ENCODE measurements around the gene S100G. TPM values are rescaled to one million over a fixed set of nuclear protein-coding genes. Genes with fewer than 3 reads are reported as not detected.

The S100G gene
- total RNA-seq, 1 experiment from 2014 or later, result not detected

GRCh38 chrX:16612257-16612897, 37.6 kb upstream of the S100G start:
- Histone ChIP-seq H3K4me3 (ENCODE audit: low read depth in 2 of 2, low read length in 2 of 2) (no peak overlapping the region), H3K36me3 (ENCODE audit: control insufficient read depth, insufficient read depth, low read length) (no peaks in the 10 kb centered on the region), H3K27ac (ENCODE audit: low read length) (no peak overlapping the region), H3K9me3 (ENCODE audit: control insufficient read depth, insufficient read depth, low read depth, low read length) (no peaks in the 10 kb centered on the region), H3K4me1 (ENCODE audit: control insufficient read depth, insufficient read depth, low read length) (no peaks in the 10 kb centered on the region), H3K27me3 (ENCODE audit: control insufficient read depth, insufficient read depth, low read length) (no peaks in the 10 kb centered on the region)
- POLR2A ChIA-PET, result no interaction called here
- intact Hi-C loops (cut with micrococcal nuclease; ENCODE audit: unreplicated experiment), result no loop called here
- ATAC-seq (no peak), DNase-seq (ENCODE audit: low read depth, low spot score) (no peak)
- no TSS peak for BruUV-seq (replicated peaks)
- CTCF ChIA-PET, result no interaction called here
- no peak for TF ChIP-seq POLR2AphosphoS5 (IDR thresholded peaks at IDR 0.05; ENCODE audit: low read depth, low read length)
- no peak for TF ChIP-seq REST (IDR thresholded peaks at IDR 0.05; ENCODE audit: insufficient read depth in 1 of 2, low read depth in 2 of 2, low read length in 1 of 2)
- no peak for TF ChIP-seq SIN3A (IDR thresholded peaks at IDR 0.05; ENCODE audit: borderline replicate concordance, insufficient read depth, low read depth, low read length)
- no peak for TF ChIP-seq TCF7L2 (IDR thresholded peaks at IDR 0.05; ENCODE audit: low read depth, low read length)
- TF ChIP-seq CTCF (IDR thresholded peaks at IDR 0.05), result no peak
- in situ Hi-C loops (cut with HindIII; ENCODE audit: low pct_unique_long_range_greater_than_20kb, low sequenced_read_pairs), result no loop called here

- no peak for ATAC-seq
- CTCF ChIA-PET, result no interaction called here
- H3K27ac ChIP-seq (ENCODE audit: low read length), result no peak overlapping the region
Observed at GRCh38 chrX:16617382-16617781, 32.6 kb upstream of the S100G start.

More at GRCh38 chrX:16617382-16617781, 32.6 kb upstream of the S100G start:
- no peak for TF ChIP-seq POLR2AphosphoS5 (IDR thresholded peaks at IDR 0.05; ENCODE audit: low read depth, low read length)
- no peak for TF ChIP-seq CTCF (IDR thresholded peaks at IDR 0.05)
- TF ChIP-seq REST (IDR thresholded peaks at IDR 0.05; ENCODE audit: insufficient read depth in 1 of 2, low read depth in 2 of 2, low read length in 1 of 2), result no peak
- TF ChIP-seq SIN3A (IDR thresholded peaks at IDR 0.05; ENCODE audit: borderline replicate concordance, insufficient read depth, low read depth, low read length), result no peak
- no peak for TF ChIP-seq TCF7L2 (IDR thresholded peaks at IDR 0.05; ENCODE audit: low read depth, low read length)
- no peak for DNase-seq (ENCODE audit: low read depth, low spot score)
- no peak overlapping the region for H3K4me3 ChIP-seq (ENCODE audit: low read depth in 2 of 2, low read length in 2 of 2)
- no peaks in the 10 kb centered on the region for H3K27me3 ChIP-seq (ENCODE audit: control insufficient read depth, insufficient read depth, low read length)
- intact Hi-C loops (cut with micrococcal nuclease; ENCODE audit: unreplicated experiment) (no loop called here), in situ Hi-C loops (cut with HindIII; ENCODE audit: low pct_unique_long_range_greater_than_20kb, low sequenced_read_pairs) (no loop called here)
- no peaks in the 10 kb centered on the region for H3K4me1 ChIP-seq (ENCODE audit: control insufficient read depth, insufficient read depth, low read length)
- no peaks in the 10 kb centered on the region for H3K36me3 ChIP-seq (ENCODE audit: control insufficient read depth, insufficient read depth, low read length)
- H3K9me3 ChIP-seq (ENCODE audit: control insufficient read depth, insufficient read depth, low read depth, low read length), result no peaks in the 10 kb centered on the region
- POLR2A ChIA-PET, result no interaction called here
- BruUV-seq (replicated peaks), result no TSS peak
